ENCODE measurements around the gene TRIO. TPM values are rescaled to one million over a fixed set of nuclear protein-coding genes. Genes with fewer than 3 reads are reported as not detected.

The TRIO gene
- total and polyA plus RNA-seq, 2 of the 8 experiments (the other 6 are each of a cell fraction or from before 2014, with no cell fraction given), result 35.1 to 69.1 TPM

- peaks cover 13% of the 10 kb centered on the region; the same call in 1 of the 2 replicates for H3K79me1 ChIP-seq (ENCODE audit: low read depth, low read length)
- no peak overlapping the region for H4K8ac ChIP-seq (ENCODE audit: extremely low read depth, insufficient read depth, low read length)
- no peak overlapping the region for H3K18ac ChIP-seq (ENCODE audit: extremely low read depth, low read length)
- H4K20me1 ChIP-seq (replicated peaks in 1 of 2; ENCODE audit: control insufficient read depth in 1 of 2, insufficient read depth in 2 of 2, low read length in 2 of 2), result peaks cover 5 to 12% of the 10 kb centered on the region in 2 experiments
- no peak overlapping the region for H2AFZ ChIP-seq (ENCODE audit: low read length)
- ChIA-PET POLR2A (ENCODE audit: partially characterized antibody) (no interaction called here), CTCF (ENCODE audit: partially characterized antibody) (interaction anchor here (0.6 kb wide), 1 partner anchor 19 kb away, joined by 3 read pairs; no protein-coding TSS in a partner anchor)
- DNase-seq (ENCODE audit: low read depth in 1 of 2, low spot score in 2 of 2) (no peak), FAIRE-seq (no peak)
- no peaks in the 10 kb centered on the region; the same call in 1 of the 2 replicates for H3K23me2 ChIP-seq (ENCODE audit: low read depth, low read length)
- peaks cover 6 to 33% (median 28%) of the 10 kb centered on the region in 4 experiments for H3K4me1 ChIP-seq (replicated peaks in 1 of 4; ENCODE audit: control insufficient read depth in 3 of 4, insufficient read depth in 4 of 4, low read length in 3 of 4)
- no peak overlapping the region for H2BK120ac ChIP-seq (replicated peaks; ENCODE audit: low read depth, low read length)
- no peak overlapping the region for H2BK5ac ChIP-seq (ENCODE audit: low read depth, low read length)
- no peak overlapping the region for H3K56ac ChIP-seq (replicated peaks; ENCODE audit: insufficient read length, low read depth, low read length)
- no peak overlapping the region for H3K4me2 ChIP-seq (ENCODE audit: insufficient read depth in 1 of 2, low read depth in 2 of 2, low read length in 2 of 2)
- 85% methylated on average over 4 of the region's 4 CpGs; no CpG with 5 or more reads in 1 of the 2 experiments for WGBS, 2 experiments (ENCODE audit: extremely low coverage in 1 of 2, insufficient coverage in 1 of 2, insufficient read length in 1 of 2, insufficient replicate concordance in 2 of 2, low coverage in 1 of 2, low lambda C conversion rate in 2 of 2, missing lambda C conversion rate in 1 of 2)
- H3K36me3 ChIP-seq (ENCODE audit: control insufficient read depth in 2 of 4, insufficient read depth in 4 of 4, low read length in 3 of 4), result no peaks in the 10 kb centered on the region
- H3K79me2 ChIP-seq (ENCODE audit: control insufficient read depth in 1 of 2, insufficient read depth in 2 of 2, low read length in 2 of 2), result peaks cover 11 to 94% of the 10 kb centered on the region in 2 experiments
- H3K27me3 ChIP-seq (replicated peaks in 1 of 4; ENCODE audit: control insufficient read depth in 3 of 4, extremely low read depth in 1 of 4, insufficient read depth in 3 of 4, low read length in 3 of 4), result no peaks in the 10 kb centered on the region
- no peak overlapping the region for H3K14ac ChIP-seq (ENCODE audit: insufficient read length)
- no peak overlapping the region for H3K9ac ChIP-seq (replicated peaks in 1 of 4; ENCODE audit: extremely low read depth in 1 of 4, low read depth in 3 of 4, low read length in 3 of 4)
- H3K4ac ChIP-seq (replicated peaks; ENCODE audit: insufficient read length, low read depth, low read length), result no peak overlapping the region
- no peak overlapping the region for H2BK15ac ChIP-seq (ENCODE audit: low read length)
- H3K27ac ChIP-seq (ENCODE audit: low read depth, low read length), result no peak overlapping the region
- H2BK20ac ChIP-seq (ENCODE audit: low read length), result no peak overlapping the region
- no peak overlapping the region for H4K5ac ChIP-seq (ENCODE audit: insufficient read length, low read depth, low read length)
- H3K23ac ChIP-seq (ENCODE audit: insufficient read length), result no peak overlapping the region
- H2AK5ac ChIP-seq (ENCODE audit: low read depth, low read length), result no peak overlapping the region
- H4K91ac ChIP-seq (replicated peaks; ENCODE audit: insufficient read length, low read length), result no peak overlapping the region
- H2BK12ac ChIP-seq (ENCODE audit: low read depth, low read length), result no peak overlapping the region
- no peaks in the 10 kb centered on the region for H3K9me3 ChIP-seq (ENCODE audit: insufficient read depth in 2 of 2, low read depth in 1 of 2, low read length in 1 of 2)
- H3K4me3 ChIP-seq (ENCODE audit: extremely low read depth in 1 of 4, insufficient read depth in 2 of 4, low read depth in 3 of 4, low read length in 4 of 4), result no peak overlapping the region
- TF ChIP-seq MAFK (IDR thresholded peaks at IDR 0.05; ENCODE audit: low read depth, low read length) (no peak), NRF1 (IDR thresholded peaks at IDR 0.05; ENCODE audit: low read depth, low read length) (no peak), POLR2AphosphoS5 (IDR thresholded peaks at IDR 0.05; ENCODE audit: low read depth, low read length) (no peak), CEBPB (IDR thresholded peaks at IDR 0.05; ENCODE audit: low read depth, low read length) (no peak), TAF1 (IDR thresholded peaks at IDR 0.05; ENCODE audit: low read depth, low read length) (no peak), CTCF (IDR thresholded peaks at IDR 0.05; ENCODE audit: control extremely low read depth in 1 of 3, insufficient read depth in 1 of 3, low read depth in 1 of 3, low read length in 3 of 3) (no peak), SIRT6 (IDR thresholded peaks at IDR 0.05; ENCODE audit: low read length) (no peak), RXRA (IDR thresholded peaks at IDR 0.05; ENCODE audit: insufficient read depth, low read depth, low read length) (no peak), KDM5A (IDR thresholded peaks at IDR 0.05; ENCODE audit: low read length) (no peak), SRF (IDR thresholded peaks at IDR 0.05; ENCODE audit: low read depth, low read length) (no peak), EP300 (IDR thresholded peaks at IDR 0.05; ENCODE audit: borderline replicate concordance in 1 of 2, low read depth in 2 of 2, low read length in 2 of 2) (no peak), CBX5 (IDR thresholded peaks at IDR 0.05; ENCODE audit: low read depth, low read length) (no peak)
These were observed 92.7 kb downstream of the TRIO start for GRCh38 chr5:14235872-14236271.
